Globus pallidus (tissue), 1 donor: ENCODE data around the gene WDFY2.

Experiments used
- DNase-seq: peaks from one replicate; pipeline ENCODE4 v3.0.0-alpha.2; 2015; ENCODE audit warnings: low spot score

Gene WDFY2

GRCh38 chr13:51771418-51772104, 187.3 kb downstream of the WDFY2 start:
- no peak for DNase-seq

GRCh38 chr13:51772105-51772455, 187.8 kb downstream of the WDFY2 start:
- DNase-seq = no peak

GRCh38 chr13:51772781-51773180, 188.5 kb downstream of the WDFY2 start:
- no peak for DNase-seq

GRCh38 chr13:51773515-51773914, 189.3 kb downstream of the WDFY2 start:
- no peak for DNase-seq

- DNase-seq = no peak
These were observed 191.9 kb downstream of the WDFY2 start for GRCh38 chr13:51776179-51776578.

GRCh38 chr13:51777921-51778320, 193.7 kb downstream of the WDFY2 start:
- no peak for DNase-seq

GRCh38 chr13:51778392-51778791, 194.1 kb downstream of the WDFY2 start:
- DNase-seq = no peak

GRCh38 chr13:51780099-51780498, 195.8 kb downstream of the WDFY2 start:
- DNase-seq = no peak

GRCh38 chr13:51781246-51782022, 197.2 kb downstream of the WDFY2 start:
- no peak for DNase-seq

- no peak for DNase-seq
These were observed 197.9 kb downstream of the WDFY2 start for GRCh38 chr13:51782026-51782710.

GRCh38 chr13:51783428-51784094, 199.3 kb downstream of the WDFY2 start:
- DNase-seq = no peak

- DNase-seq = no peak
These were observed 199.8 kb downstream of the WDFY2 start for GRCh38 chr13:51784097-51784496.

- DNase-seq = peak; percentile 46
These were observed 201.6 kb downstream of the WDFY2 start for GRCh38 chr13:51785712-51786424.

- no peak for DNase-seq
These were observed 202.4 kb downstream of the WDFY2 start for GRCh38 chr13:51786425-51787265.

- peak; percentile 60 for DNase-seq
These were observed 209.5 kb downstream of the WDFY2 start for GRCh38 chr13:51793570-51794271.

GRCh38 chr13:51794964-51795363, 210.7 kb downstream of the WDFY2 start:
- no peak for DNase-seq

- DNase-seq = no peak
These were observed 211.2 kb downstream of the WDFY2 start for GRCh38 chr13:51795419-51795818.

- no peak for DNase-seq
These were observed 212.3 kb downstream of the WDFY2 start for GRCh38 chr13:51796546-51796945.

- no peak for DNase-seq
These were observed 213.6 kb downstream of the WDFY2 start for GRCh38 chr13:51797664-51798488.
